Neural crest cell (in vitro differentiated cells): Measurements from ENCODE around the gene CMPK2. TPM values are rescaled to one million over a fixed set of nuclear protein-coding genes. Genes with fewer than 3 reads are reported as not detected.

Experiments
- DNase-seq: peaks from one replicate; pipeline ENCODE4 v3.0.0; 2021; ENCODE audit warnings: low read depth, mixed read lengths, low spot score
- H3K27ac Mint-ChIP-seq: one replicate; pipeline ENCODE4 v1.8.0; 2021; ENCODE audit warnings: mild to moderate bottlenecking, mixed read lengths; ENCODE audit not compliant: unreplicated experiment
- H3K27me3 Mint-ChIP-seq: 2 replicates; pipeline ENCODE4 v1.8.0; 2021; ENCODE audit warnings: low read depth, mild to moderate bottlenecking, mixed read lengths
- H3K36me3 Mint-ChIP-seq: 2 replicates; pipeline ENCODE4 v1.8.0; 2021; ENCODE audit warnings: low read depth, mild to moderate bottlenecking, mixed read lengths
- H3K4me1 Mint-ChIP-seq: 2 replicates; pipeline ENCODE4 v1.8.0; 2021; ENCODE audit warnings: mixed read lengths
- H3K4me3 Mint-ChIP-seq: one replicate; pipeline ENCODE4 v1.8.0; 2021; ENCODE audit warnings: mild to moderate bottlenecking, mixed read lengths
- H3K9me3 Mint-ChIP-seq: 2 replicates; pipeline ENCODE4 v1.8.0; 2021; ENCODE audit warnings: mixed read lengths
- CTCF ChIP-seq: fragments of 200-600 bp; sonication (generic); conservative IDR thresholded peaks from 2 replicates; pipeline ENCODE4 v1.5.0; 2021; ENCODE audit warnings: antibody characterized with exemption, mild to moderate bottlenecking
- total RNA-seq: library from RNA; stranded (reverse); gene quantifications from 2 replicates; pipeline ENCODE4 v1.2.1, GENCODE V29; 2021

CMPK2 gene
- total RNA-seq, 1 donor from 2014 or later = 3.3 TPM

- no peak overlapping the region for H3K27ac Mint-ChIP-seq
- H3K36me3 Mint-ChIP-seq = peaks cover 11% of the 10 kb centered on the region
- no peaks in the 10 kb centered on the region for H3K27me3 Mint-ChIP-seq
- no peak for TF ChIP-seq CTCF
- peaks cover 13% of the 10 kb centered on the region for H3K9me3 Mint-ChIP-seq
- H3K4me1 Mint-ChIP-seq = no peaks in the 10 kb centered on the region
- H3K4me3 Mint-ChIP-seq = no peak overlapping the region
- no peak for DNase-seq
Measured at GRCh38 chr2:6879011-6879410, 13.3 kb upstream of the CMPK2 start.

- H3K36me3 Mint-ChIP-seq = peaks cover 13% of the 10 kb centered on the region
- TF ChIP-seq CTCF = no peak
- no peak overlapping the region for H3K27ac Mint-ChIP-seq
- H3K4me3 Mint-ChIP-seq = no peak overlapping the region
- no peak for DNase-seq
- H3K4me1 Mint-ChIP-seq = no peaks in the 10 kb centered on the region
- no peaks in the 10 kb centered on the region for H3K27me3 Mint-ChIP-seq
- peaks cover 14% of the 10 kb centered on the region for H3K9me3 Mint-ChIP-seq
Measured at GRCh38 chr2:6878549-6878948, 12.8 kb upstream of the CMPK2 start.

GRCh38 chr2:6877402-6878304, 11.9 kb upstream of the CMPK2 start, which contains the start of gene RSAD2:
RSAD2 (plus strand) TSS chr2:6877777; CDS start chr2:6877801, 24 bp downstream.
- Mint-ChIP-seq H3K27me3 (no peaks in the 10 kb centered on the region), H3K4me1 (no peaks in the 10 kb centered on the region), H3K9me3 (peaks cover 14% of the 10 kb centered on the region), H3K27ac (no peak within 1 kb of the TSS), H3K4me3 (no peak within 1 kb of the TSS), H3K36me3 (peaks cover 13% of the 10 kb centered on the region)
- DNase-seq = no peak
- no peak for TF ChIP-seq CTCF

GRCh38 chr2:6876309-6876708, 10.6 kb upstream of the CMPK2 start:
- no peak for TF ChIP-seq CTCF
- peaks cover 2% of the 10 kb centered on the region for H3K27me3 Mint-ChIP-seq

GRCh38 chr2:6874032-6874431, 8.3 kb upstream of the CMPK2 start:
- no peak for TF ChIP-seq CTCF
- no peak for DNase-seq
- H3K27ac Mint-ChIP-seq = no peak overlapping the region
- peaks cover 9% of the 10 kb centered on the region for H3K9me3 Mint-ChIP-seq
- no peak overlapping the region for H3K4me3 Mint-ChIP-seq
- H3K36me3 Mint-ChIP-seq = peaks cover 6% of the 10 kb centered on the region
- H3K27me3 Mint-ChIP-seq = peaks cover 2% of the 10 kb centered on the region
- no peaks in the 10 kb centered on the region for H3K4me1 Mint-ChIP-seq

More at GRCh38 chr2:6876309-6876708, 10.6 kb upstream of the CMPK2 start:
- H3K4me1 Mint-ChIP-seq = no peaks in the 10 kb centered on the region
- peaks cover 14% of the 10 kb centered on the region for H3K9me3 Mint-ChIP-seq
- no peak overlapping the region for H3K27ac Mint-ChIP-seq
- peaks cover 16% of the 10 kb centered on the region for H3K36me3 Mint-ChIP-seq
- H3K4me3 Mint-ChIP-seq = no peak overlapping the region
- DNase-seq = no peak
